Measurements from ENCODE around the gene DAPK3.
"Not testable (repeated sequence)": the region's sequence is repeated elsewhere in the genome, so short reads cannot be mapped to it uniquely, and the experiment has no call there.

The DAPK3 gene

GRCh38 chr19:3970808-3971598, at the start of gene DAPK3:
Gene DAPK3, minus strand, starts transcription at chr19:3971099. Its CDS starts 1,364 bp downstream, at chr19:3969735.
- in situ Hi-C loops (cut with MboI; ENCODE audit: low sequenced_read_pairs), result no loop called here

DNA sequence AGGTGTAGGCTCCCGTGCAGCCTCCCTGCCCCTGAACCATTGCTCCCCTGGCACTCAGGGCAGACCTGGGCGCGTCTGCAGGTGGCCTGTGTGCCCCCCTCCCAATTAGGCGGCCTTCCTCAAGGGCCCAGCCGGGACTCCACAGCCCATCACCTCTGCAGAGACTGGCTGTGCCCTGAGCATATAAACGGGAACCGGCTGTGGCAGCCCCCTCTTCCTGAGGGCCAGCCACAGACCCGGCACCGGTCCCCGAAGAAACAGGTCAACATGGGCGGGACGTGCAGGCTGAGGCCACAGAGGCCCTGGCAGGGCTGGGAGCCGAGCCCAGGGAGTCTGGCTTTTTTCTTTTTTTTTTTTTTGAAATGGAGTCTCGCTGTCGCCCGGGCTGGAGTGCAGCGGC, 48.7 kb upstream of the DAPK3 start:
- in situ Hi-C loops (cut with MboI; ENCODE audit: low sequenced_read_pairs), result no loop called here

GRCh38 chr19:4018775-4019504, 48.0 kb upstream of the DAPK3 start:
- in situ Hi-C loops (cut with MboI; ENCODE audit: low sequenced_read_pairs), result no loop called here

DNA sequence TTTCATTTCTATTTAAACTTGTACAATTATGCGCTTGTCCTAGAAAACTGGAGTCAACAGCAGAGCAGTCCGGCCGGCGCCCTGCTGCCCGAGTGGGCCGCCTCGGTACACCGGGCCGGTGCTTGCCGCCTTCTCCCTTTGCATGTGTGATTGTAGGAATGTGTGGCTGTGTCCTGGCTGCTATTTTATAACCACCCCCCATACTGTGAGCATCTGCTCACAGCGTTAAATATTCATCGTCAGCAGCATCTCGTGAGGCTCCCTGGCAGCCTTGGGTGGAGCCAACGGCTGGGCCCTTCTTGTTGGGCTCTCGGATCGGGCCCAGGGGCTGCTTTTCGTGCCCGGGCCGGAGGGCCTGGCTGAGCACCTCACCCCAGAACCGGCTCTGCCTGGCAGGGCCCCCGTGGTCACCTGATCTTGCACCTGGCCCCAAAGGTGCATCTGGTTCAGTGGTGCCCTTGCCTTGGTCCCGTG, 47.3 kb upstream of the DAPK3 start:
- in situ Hi-C loops (cut with MboI; ENCODE audit: low sequenced_read_pairs), result no loop called here

GRCh38 chr19:4016903-4017638, 46.2 kb upstream of the DAPK3 start:
- in situ Hi-C loops (cut with MboI; ENCODE audit: low sequenced_read_pairs), result no loop called here

GRCh38 chr19:4016486-4016885, 45.6 kb upstream of the DAPK3 start:
- in situ Hi-C loops (cut with MboI; ENCODE audit: low sequenced_read_pairs), result no loop called here

DNA sequence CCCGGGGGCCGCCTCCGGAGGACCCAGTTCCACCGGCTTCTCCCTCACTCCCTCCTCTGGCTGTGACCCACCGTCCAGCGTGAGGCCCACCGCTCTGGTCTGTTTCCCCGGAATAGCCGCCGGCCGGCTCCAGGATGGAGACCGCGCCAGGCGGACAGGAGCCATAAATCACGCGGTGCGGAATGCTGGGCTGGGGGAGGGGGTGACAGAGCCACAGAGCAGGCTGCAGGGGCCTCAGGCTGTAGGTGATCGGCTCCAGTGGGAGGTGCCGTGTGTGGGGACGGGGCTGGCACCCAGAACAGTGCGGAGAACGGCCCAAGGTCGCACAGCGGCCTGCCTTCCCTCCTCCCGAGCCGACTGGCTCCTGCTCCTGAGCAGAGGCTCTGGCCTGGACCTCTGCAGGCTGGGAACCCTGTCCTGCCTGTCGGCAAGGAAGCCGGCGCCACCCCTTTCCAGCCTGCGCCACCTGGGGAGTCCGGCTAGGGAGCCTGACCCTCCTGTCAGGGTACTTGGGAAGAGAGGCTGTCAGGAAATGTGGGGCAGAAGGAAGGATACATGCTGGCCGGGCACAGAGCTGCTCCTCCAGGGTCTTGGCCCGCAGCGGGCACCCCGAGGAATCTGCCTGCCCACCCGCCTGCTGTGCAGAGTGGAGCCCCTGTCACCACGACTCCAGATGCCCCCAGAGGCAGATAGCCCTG, 45.0 kb upstream of the DAPK3 start:
- in situ Hi-C loops (cut with MboI; ENCODE audit: low sequenced_read_pairs), result no loop called here

- in situ Hi-C loops (cut with MboI; ENCODE audit: low sequenced_read_pairs), result no loop called here
Observed at GRCh38 chr19:4014541-4015491, 43.9 kb upstream of the DAPK3 start.

GRCh38 chr19:4013886-4014540, 43.1 kb upstream of the DAPK3 start:
- in situ Hi-C loops (cut with MboI; ENCODE audit: low sequenced_read_pairs), result no loop called here

- in situ Hi-C loops (cut with MboI; ENCODE audit: low sequenced_read_pairs), result no loop called here
Observed at GRCh38 chr19:4012975-4013634, 42.2 kb upstream of the DAPK3 start.

DNA sequence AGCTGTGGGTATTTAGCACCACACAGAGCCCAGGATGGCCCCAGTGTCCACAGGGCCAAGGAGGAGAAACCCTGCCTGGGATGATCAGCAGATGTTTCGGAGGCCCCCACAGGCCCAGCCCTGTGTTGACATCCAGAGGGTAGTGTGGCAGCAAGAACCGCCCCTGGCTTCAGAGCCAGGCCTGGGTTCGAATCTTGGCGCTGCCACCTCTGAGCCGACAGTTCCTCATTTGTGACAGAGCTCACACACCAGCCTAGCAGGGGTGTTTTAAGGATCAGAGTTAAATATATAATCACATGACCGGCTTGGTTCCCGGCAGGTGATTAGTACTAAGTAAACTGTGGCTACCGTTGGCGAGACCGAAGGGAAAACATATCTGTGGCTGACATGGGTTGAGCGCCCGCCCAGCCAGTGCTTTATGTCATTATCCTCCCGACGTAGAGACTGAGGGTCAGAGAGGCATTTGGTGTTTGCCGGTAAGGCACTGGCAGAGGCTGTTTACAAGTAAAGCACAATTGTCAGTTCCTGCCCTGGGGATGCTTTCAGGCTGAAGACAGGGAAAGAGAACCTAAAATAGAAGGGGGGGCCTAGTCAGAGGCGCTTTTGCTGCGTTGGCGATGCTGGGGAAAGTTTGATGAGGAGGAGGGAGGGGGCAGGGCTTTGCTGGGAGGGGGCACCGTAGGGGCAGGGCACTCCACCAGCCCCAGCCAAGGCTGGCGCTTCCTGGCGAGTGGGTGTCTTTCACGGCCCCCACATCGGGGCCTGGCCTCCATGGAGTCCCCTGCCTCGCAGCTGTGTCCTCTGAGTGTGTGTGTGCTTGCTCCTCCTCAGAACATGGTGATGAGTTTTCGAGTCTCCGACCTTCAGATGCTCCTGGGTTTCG, 41.4 kb upstream of the DAPK3 start:
- in situ Hi-C loops (cut with MboI; ENCODE audit: low sequenced_read_pairs), result no loop called here

DNA sequence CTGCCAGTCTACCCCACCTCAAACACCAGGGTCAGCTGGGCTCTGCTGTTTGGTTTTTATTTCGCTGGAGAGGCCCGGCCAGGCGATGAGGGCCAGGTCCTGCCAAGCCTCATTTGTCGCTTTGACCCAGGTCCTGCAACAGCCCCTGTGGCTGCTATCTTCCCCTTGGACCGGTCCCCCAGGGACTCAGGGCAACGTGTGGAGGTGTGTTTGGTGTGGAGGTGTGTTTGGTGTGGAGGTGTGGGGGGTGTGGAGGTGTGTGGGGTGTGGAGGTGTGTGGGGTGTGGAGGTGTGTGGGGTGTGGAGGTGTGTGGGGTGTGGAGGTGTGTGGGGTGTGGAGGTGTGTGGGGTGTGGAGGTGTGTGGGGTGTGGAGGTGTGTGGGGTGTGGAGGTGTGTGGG, 40.5 kb upstream of the DAPK3 start:
- in situ Hi-C loops (cut with MboI; ENCODE audit: low sequenced_read_pairs), result not testable (repeated sequence)

- in situ Hi-C loops (cut with MboI; ENCODE audit: low sequenced_read_pairs), result no loop called here
Observed at GRCh38 chr19:4010808-4011110, 39.9 kb upstream of the DAPK3 start.

DNA sequence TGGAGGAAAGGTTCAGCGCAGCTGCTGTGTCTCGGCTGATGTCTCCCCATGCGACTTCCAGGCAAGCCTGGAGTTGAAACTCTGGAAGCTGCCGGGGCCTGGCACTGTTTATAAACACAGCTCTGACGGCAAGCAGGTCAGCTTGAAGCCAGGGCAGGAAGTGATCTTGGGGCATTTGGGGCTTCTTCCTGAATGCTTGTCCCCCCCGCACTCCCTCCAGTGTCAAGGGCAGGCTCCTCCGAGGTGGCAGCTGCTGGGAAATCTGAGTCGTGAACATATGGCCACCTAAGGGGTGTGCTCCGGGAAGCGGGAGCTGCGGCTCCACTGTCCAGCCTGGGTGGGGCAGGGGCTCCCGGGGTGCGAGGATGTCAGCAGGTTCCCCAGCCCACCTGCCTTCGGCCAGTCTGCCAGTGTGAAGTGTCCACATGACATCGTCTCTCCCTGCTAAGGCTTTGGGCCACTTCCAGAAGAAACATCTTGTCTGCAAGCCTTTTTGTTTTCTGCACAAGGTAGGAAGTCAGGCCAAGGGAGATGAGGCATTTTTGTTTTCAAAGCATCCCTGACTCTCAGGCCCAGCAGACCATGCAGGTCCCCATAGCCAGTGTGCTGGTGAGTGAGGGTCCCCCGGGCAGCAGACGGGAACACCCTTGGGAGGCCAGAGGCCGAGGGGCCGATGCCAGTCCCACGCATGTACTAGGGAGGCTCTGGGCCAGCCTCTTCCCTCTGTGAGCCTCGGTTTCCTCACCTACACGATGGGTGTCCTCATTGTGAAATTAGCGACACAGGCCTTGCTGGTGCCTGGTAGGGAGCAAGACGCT, 39.3 kb upstream of the DAPK3 start:
- in situ Hi-C loops (cut with MboI; ENCODE audit: low sequenced_read_pairs), result no loop called here

DNA sequence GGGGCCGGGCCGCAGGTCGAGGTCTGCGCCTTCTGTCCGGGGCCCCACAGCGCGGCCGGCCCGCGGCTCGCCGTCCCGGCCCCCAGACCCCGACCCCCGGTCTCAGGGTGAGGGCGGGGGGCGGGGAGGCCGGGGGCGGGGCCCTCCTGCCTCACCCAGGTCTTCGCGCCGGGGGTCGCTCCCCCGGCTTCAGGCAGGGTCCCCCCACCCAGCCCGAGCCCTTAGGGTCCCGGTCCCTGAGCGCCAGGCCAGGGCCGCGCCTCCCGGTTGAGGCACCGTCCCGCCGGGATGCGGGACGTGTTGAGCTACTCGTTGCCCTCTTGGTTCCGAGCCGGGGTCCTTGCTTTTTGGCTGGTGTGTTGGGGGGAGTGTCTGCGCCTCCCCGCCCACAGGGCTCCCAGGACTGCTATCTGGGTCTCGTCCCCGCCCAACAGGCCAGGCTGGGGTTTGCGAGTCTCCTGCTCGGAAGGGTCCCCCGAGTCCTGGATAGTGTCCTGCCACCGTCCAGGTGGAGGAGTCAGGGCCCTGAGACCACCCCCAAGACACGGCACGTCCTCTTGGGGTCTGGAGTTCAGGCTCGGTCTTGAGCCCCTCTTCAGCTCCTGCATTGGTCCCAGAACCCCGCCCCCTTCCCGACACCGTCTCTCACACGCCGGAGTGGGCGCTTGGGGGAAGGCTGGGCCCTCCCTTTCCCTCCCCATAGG, 37.1 kb upstream of the DAPK3 start:
- in situ Hi-C loops (cut with MboI; ENCODE audit: low sequenced_read_pairs), result no loop called here

DNA sequence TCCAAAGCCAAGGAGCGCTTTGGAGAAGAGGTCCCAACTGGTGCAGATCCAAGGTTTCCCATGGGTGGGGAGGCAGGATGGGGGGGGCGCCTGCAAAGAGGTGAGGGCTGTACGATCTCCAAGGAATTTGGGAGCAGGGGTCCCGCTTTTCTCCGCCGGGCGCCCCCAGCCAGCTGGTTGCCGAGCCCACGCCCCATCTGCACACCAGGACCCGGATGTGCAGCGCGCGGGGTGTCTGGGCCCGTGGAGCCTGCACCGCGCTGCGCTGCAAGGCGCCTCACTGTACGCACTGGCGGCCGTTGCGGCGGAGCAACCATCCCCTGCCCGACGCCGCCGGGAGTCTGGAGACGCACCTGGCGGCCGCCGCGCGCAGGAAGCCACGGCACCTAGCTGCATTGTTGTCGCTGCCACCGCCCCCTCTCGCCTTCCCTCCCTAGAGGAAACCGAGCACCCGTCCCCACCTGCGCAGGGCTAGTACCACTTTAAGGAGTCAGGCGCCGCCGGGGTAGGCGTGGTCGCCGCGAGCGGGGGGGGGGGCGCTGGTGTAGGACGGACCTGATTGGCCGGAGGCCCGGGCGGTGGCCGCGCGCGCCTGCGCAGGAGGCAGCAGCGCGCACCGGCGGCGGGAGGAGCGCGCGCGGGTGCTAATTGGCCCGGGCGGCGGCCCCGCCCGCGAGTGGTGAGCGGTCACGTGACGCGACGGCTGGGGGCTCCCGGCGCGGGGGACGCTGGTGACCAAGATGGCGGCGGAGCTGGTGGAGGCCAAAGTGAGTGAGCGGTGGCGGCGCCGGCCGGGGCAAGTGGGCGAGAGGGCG, 36.3 kb upstream of the DAPK3 start, which contains the start of gene PIAS4:
PIAS4 (plus strand) TSS at position 716 of the 815 bp plus-strand sequence; CDS start at position 741, 25 bp downstream.
- in situ Hi-C loops (cut with MboI; ENCODE audit: low sequenced_read_pairs), result no loop called here
